Stimulated activated CD4-positive, alpha-beta T cell treated with anti-CD3 and anti-CD28 coated beads, Interleukin-15, amount 100 ng/mL, for 48 hours (primary cell): ENCODE data around the gene ARHGEF37.
"Not testable (repeated sequence)": the region's sequence is repeated elsewhere in the genome, so short reads cannot be mapped to it uniquely, and the experiment has no call there.

Experiments used
- DNase-seq, 2 donors: peaks; one replicate each; pipeline ENCODE4 v3.0.0-alpha.2; 2020; ENCODE audit warnings: low read depth in 2 of 2

The ARHGEF37 gene

DNA sequence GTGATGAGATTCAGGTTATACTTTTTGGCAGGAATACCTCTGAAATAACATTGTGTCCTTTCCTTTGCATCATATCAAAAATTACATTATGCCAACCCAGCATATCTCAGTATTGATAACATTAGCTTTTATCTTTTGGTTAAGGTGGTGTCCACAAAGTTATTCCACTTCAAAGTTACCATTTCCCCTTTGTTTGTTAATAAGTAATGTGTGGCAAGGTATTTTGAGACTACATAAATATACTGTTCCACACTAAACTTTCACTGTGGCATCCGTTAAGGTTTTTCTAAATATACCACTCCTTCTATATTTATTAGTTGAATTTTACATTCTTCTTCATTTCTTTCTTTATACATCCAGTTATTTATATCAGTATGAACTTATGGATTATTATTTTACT is 14.1 kb upstream of the ARHGEF37 start:
- DNase-seq = no peak

DNA sequence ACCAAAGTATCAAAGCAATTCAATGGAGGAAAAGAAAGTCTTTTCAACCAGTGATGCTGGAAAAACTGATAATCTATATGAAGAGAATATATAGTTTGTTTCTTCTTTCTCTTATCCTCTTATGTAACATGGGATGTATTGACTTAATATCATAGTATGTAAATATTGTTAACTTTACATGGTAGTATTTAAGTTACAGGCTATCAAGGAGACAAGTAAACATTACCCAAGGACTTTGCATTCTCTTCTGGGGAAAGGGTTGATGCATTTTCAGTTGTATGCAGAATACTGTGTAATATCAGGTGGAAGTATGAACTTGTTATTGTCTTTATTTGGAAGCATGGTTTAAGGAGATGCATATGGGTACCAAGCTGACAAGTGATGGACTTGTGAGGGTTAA is 9.1 kb upstream of the ARHGEF37 start:
- no peak for DNase-seq

DNA sequence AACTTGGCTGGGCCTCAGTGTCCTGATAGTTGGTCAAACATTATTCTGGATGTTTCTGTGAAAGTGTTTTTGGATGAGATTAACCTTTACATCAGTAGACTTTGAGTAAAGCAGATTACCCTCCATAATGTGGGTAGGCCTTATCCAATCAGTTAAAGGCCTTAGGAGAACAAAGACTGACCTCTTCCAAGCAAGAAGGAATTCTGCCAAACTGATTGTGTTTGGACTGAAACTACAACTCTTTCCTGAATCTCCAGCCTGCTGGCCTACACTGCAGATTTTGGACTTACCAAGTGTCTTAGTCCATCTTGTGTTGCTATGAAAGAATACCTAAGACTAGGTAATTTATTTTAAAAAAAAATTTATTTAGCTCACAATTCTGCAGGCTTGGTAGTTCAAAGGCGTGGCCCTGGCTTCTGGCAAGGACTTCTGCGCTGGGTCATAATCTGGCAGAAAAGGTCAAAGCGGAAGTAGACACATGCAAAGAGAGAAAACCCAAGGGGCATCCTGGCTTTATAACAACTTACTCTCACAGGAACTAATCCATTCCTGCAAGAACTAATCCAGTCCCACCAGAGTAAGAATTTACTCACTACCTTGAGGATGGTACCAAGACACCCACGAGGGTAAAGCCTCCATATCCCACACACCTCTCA is 8.6 kb upstream of the ARHGEF37 start:
- DNase-seq = no peak

DNA sequence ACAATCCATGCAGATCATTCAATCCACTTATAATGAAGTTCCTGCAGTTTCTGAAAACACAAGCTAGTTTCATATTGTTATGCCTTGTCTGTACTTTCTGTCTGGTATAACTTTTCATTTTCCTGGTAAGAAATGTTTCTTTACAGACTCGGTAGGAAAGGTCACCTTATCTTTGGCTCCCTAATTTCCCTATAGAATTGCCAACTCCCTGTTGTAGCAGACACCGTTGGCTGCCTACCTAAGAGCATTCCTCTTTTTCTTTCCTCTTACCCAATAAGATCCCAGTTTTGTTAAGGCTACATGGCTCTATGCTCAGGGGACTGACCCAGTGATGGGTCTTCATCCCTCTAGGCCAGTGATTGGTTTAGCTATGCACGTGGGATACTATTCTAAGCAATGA is 6.2 kb upstream of the ARHGEF37 start:
- no peak for DNase-seq

DNA sequence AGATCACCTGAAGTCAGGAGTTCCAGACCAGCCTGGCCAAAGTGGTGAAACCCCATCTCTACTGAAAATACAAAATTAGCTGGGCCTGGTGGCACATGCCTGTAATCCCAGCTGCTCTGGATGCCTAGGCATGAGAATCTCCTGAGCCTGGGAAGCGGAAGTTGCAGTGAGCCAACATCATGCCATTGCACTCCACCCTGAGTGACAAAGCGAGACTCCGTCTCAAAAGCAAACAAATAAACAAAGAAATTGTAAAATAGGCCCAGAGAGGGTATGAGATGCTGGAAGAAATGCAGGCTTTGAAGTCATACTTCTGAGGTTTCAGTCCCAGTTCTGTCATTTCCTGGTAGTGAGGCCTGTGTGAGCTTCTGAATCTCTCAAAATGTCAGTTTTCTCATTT is 5.3 kb upstream of the ARHGEF37 start:
- no peak for DNase-seq

DNA sequence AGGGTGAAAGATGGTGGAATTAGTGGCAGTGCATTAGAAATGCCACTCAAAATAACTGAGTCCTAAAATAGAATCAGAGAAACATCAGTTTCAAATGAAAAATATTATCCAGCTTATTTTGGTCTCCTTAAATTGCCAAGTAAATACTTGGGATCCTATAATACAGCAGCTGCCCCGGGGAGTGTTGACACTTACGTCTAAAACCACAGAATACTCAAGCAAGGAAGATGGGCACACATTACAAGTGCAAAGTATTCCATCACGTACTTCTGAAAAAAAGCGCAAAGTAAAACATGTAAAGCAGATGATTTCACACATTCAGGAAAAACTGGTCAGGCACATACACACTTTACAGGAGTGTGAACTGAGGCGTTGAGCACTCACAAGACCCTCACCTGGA is 2.4 kb upstream of the ARHGEF37 start:
- DNase-seq = no peak

DNA sequence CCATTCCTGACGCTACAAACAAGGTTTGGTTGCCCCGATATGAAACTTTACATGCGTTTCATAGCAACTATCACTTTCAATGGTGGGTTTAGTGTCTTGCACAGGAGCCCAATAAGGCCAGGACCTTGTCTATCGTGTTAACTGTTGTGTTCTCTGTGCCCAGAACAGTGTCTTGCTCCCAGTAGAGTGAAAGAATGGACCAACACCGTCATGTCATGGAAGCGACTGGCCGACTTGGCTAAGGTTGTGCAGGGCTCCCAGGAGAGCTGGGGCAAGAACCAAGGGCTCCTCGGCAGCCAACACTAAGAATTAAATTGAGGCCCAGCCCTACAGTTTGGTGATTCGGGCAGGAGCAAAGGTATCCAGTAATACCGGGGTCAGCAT is 498 bp upstream of the ARHGEF37 start:
- no peak for DNase-seq

DNA sequence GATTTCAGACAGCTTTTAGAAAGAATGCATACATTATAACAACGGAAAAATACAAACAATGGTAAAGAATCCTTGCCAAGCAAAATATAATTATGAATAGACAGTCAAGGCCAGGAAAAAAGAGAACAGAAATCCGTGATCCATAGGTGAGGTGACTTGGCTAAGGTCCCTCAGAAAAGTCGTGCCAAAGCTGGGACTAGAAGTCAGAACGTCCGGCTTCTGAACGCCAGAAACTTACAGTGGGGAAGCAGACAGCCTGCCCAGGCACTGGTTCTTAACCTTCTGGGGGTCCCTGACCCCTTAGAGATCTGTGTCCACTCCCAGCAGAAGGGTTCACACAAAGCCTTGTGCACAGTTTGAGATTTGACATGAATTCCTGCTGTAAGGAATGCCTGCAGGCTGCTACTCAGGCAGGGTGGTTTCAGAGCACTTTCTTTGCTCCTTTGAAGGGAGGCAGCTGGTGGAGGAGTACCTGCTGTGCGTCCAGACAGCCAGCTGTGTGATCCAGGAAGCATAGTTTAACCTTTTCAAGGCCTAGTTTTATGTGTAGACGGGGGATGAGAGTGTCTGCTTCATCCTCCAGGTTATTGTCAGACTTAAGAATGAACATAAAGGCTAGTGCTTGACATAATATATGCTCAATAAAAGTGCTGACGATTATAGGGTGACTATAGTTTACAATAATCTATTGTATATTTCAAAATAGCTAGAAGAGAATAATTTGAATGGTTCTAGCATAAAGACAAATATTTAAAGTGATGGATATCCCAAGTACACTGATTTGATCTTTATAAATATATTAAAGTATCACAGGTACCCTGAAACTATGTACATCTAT is 852 bp downstream of the ARHGEF37 start:
- no peak for DNase-seq

DNA sequence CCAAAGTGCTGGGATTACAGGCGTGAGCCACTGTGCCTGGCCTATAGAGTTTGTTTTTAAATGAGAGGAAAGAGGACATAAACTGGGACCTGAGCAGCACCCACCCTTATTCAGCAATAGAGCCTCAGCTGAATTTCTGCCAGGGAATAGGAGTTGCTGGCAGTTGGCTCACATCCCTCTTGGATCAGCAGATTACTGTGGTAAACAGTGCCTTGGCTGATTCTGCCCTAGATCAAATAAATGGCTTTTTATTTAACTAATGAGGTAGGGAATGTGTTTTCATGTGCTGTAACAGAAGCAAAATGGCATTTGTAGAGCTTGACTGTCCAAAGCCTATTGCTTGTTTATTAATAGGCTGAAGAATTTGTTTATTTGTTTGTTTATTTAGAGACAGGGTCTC is 2.1 kb downstream of the ARHGEF37 start:
- no peak for DNase-seq

DNA sequence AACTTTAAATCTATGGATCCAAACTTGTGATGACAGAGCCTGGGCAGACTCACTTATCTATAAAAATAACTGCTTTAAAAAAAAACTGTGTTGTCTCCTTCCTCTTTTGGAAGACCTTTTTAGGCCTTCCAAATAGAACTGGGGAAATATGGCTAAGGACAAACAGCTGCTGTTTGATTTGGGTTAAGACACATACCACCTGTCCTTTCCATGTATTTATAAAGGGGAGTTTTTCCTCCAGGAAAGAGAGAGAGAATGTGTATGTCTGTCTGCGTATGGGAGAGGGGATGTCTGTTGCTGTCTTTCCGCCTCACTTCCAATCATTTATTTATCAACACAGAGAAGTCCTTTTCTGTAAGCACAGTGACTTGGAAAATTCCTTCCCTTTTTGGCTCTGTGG is 2.8 kb downstream of the ARHGEF37 start:
- DNase-seq = no peak

DNA sequence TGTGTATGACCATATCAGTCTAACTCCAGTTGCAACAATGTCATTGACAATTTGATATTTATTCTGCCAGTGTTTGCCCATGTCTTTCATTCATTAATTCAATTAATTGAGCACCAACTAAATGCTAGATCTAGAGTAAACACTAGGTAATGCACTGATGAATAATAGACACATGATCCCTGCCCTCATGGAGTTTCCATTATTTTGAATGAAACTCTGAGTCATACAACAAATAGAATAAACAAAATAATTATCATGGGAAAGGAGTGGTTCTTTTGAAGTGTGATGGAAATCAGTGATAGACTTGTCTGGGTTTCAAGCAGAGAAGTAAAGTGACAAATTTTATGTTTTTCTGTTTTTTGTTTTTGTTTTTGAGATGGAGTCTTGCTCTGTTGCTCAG is 4.6 kb downstream of the ARHGEF37 start:
- no peak for DNase-seq

DNA sequence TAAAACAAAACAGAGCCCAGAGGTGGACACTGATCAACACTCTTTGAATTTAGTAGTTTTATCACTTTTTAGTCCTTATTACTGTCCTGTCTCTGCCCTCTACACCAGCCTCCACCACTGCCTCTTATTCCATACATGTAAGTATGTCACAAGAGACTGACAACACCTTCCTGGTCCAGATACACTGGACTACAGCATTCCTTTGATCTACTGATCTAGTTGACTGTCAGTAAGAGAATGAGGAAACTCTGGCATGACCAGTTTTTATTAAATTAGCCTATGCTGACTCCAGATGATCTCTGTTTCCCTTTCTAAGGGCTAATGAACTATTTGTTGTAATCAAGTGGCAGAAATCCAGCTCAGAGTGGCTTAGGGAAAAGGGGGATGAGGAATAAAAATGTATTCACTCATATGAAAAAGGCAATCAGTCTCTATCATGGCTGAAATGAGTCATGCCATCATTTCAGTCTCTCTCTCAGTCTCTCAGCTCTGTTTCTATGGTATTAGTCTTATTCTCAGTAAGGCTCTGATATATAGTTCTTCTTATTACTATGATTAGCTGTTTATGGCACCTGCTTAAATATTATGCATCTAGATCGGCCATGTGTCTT is 5.5 kb downstream of the ARHGEF37 start:
- no peak for DNase-seq

DNA sequence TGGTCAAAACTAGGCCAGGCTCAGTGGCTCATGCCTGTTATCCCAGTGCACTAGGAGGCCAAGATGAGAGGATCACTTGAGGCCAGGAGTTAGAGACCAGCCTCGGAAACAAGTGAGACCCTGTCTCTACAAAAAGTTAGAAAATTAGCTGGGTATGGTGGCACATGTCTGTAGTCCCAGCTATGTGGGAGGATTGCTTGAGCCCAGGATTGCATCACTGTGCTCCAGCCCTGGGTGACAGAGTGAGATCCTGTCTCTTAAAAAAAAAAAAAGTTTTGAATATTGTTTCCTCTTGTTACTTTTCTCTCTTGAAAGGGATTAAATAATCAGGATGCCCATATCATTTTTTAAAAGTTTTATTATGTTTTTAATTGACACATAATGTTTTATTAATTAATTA is 7.6 kb downstream of the ARHGEF37 start:
- DNase-seq = no peak

DNA sequence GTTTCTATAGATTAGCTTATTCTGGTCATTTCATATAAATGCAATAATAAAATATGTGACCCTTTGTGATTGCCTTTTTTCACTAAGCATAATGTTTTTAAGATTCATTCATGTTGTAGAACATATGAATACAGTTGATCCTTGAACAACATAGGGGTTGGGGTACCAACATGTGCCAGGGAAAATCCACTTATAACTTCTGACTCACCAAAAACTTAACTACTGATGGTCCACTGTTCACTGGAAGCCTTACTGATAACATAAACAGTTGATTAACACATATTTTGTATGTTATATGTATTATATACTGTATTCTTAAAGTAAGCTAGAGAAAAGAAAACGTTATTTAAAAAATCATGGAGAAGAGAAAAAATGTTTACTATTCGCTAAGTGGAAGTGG is 12.1 kb downstream of the ARHGEF37 start:
- no peak for DNase-seq

DNA sequence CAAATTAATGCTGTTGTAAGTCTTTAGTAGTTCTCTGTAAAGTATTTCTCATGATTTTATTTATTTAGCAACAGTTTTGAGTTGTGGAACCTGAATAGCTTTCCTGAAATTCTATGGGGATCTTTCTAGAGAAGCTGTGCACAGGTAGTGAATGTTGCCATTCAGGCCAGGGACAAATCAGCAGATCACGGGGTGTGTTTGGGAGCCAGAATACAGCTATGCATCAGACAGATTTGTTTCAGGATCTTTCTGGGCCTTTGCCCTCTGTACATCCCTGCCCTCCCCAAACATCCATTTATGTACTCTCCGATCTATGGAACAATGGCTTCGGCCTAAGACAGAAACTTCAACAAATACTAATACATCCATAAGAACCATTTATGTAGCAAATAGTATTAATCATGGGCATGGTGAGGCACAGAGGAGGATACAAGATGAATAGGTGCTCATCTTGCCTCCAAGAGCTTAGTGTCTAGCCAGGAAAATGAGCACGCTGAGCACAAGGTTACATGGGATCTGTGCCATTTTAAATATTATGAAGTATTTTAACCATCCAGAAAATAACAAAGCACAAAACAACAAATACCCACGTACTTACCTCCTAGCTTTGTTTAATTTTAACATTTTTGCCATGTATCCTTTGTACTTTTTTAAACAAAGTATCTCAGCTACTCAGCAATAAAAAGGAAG is 13.1 kb downstream of the ARHGEF37 start:
- DNase-seq = no peak

DNA sequence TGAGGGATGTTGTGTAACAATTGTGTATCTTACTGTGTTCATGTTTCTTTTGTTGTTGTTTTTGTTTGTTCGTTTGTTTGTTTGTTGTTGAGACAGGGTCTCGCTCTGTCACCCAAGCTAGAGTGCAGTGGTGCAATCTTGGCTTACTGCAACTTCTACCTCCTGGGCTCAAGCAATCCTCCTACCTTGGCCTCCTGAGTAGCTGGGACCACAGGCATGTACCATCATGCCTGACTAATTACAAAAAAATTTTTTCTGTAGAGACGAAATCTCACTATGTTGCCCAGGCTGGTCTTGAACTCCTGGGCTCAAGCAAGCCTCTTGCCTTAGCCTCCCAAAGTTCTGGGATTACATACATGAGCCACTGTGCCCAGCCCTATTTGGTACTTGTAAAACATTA is 13.8 kb downstream of the ARHGEF37 start:
- DNase-seq = not testable (repeated sequence)

DNA sequence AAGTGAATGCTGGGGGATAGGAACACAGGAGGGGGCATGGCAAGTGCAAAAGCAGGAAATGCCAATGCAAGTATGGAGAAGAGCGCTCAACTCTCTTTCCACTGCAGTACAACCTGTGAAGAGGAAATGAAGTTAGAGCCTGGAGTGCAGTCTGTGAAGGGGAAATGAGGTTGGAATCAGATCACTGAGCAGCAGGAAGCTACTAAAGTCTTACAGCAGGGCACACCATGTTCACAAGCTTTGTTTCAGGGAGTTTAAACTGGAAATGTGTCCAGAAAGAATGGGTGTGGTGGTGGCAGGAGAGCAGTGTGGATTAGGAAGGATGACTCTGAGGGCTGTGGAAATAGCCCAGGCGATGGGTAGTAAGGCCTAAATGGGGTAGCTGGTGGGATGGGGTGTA is 15.4 kb downstream of the ARHGEF37 start:
- no peak for DNase-seq

DNA sequence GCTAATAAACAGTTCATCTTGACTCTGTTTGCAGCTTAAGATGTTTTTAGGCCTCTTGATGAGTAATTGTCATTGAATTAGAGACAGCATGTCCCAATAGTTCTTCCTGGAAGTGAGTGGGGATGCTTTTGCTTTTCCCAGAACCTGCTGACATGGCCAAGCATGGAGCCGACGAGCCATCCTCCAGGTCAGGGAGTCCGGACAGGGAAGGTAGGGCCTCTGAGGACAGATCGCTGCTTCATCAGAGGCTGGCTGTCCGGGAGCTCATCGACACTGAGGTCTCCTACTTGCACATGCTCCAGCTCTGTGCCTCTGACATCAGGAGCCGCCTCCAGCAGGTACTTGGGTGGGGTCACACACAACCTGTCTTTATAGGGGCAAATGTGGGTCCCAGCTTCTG is 16.3 kb downstream of the ARHGEF37 start:
- DNase-seq = no peak

DNA sequence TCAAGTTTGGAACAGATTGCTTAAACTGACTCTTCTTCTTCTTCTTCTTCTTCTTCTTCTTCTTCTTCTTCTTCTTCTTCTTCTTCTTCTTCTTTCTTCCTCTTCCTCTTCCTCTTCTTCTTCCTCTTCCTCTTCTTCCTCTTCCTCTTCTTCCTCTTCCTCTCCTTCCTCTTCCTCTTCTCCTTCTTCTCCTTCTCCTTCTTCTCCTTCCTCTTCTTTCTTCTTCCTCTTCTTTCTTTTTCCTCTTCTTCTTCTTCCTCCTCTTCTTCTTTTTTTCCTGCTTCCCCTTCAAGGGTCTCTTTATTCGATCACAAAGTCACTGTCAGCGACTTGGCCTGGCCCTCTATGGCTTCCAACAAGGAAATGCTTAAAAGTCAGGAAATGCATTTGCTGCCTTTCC is 16.9 kb downstream of the ARHGEF37 start:
- not testable (repeated sequence) for DNase-seq

DNA sequence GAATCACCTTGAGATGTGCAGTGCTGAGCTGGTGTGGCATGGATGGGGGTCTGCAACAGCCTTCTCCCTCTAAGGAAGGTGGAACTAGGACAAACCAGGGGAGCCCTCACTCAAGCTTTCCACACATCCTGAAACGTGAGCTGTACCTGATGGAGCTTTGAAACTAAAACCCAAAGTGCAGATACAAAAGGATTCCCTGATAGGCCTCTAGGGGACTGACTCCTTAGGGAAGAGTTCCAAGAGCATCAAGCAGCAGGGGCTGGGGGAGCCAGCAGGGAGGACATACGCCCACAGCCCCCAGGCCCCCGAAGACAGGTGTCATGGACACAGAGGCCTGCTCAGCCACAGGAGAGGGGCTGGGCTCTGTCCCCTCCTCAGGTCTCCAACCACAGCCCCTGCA is 17.7 kb downstream of the ARHGEF37 start:
- no peak for DNase-seq

DNA sequence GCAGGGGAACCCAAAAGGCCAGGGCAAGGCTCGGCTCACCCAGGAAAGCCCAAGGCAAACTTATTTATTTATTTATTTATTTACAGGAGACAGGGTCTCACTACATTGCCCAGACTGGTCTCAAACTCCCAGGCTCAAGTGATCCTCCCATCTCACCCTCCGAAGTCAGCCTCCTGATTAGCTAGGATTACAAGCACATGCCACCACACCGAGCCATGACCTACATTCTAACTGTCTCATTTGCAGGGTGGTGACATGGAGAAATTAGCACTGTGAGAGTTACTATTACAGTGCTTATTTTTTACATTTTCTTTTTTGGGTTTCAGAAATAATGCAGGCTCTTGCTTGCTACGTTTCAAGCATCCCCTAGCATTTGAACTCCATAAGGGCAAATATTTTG is 18.1 kb downstream of the ARHGEF37 start:
- DNase-seq = no peak

DNA sequence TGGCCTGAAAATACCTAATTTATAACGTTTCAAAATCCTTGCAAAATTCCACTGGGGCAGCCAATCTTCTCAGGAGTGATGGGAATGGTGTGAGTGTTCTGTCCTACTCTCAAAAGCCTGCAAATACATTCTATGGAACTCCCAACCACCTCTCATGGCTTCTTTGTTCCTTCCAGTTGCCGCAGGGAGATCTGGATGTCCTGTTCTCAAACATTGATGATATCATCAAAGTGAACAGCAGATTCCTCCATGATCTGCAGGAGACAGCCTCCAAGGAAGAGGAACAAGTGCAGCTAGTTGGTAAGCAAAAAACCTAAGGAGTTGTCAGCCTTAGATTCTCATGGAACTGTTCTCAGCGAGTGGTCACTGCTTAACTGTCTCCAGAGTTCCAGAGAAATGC is 19.6 kb downstream of the ARHGEF37 start:
- DNase-seq = no peak

DNA sequence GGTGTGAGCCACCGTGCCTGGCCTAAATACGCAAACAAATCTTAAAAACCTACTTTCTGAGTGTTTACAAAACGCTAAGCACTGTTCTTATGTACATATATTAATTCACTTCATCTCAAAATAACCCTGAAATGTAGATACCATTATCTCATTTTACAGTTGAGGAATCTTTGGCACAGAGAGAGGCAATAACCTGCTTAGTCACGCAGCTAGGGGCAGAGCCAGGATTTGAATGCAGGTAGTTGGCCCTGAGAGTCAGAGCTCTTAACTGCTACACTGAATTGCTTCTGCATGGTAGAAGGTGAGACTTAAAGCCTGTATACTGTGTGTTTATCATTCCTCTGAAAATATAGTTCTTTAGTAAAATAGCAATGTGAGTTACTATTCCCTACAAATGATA is 21.9 kb downstream of the ARHGEF37 start:
- DNase-seq = no peak
